Cardiac fibroblast (primary cell): ENCODE data around the gene FAM217B.

Experiments
- DNase-seq, 2 donors: peaks; one replicate each; pipeline versions ENCODE4 v3.0.0 to v3.0.0-alpha.2; 2010; ENCODE audit warnings: low read depth in 2 of 2
- H3K4me3 ChIP-seq, 2 donors: replicated peaks in 1 of 2; 1 replicate in 1 of 2; 2 replicates in 1 of 2; pipeline ENCODE4 v1.5.1; 2011; ENCODE audit warnings: low read depth in 2 of 2, low read length in 2 of 2, mild to moderate bottlenecking in 2 of 2, moderate library complexity in 1 of 2
- CTCF ChIP-seq: IDR thresholded peaks from one replicate; pipeline ENCODE4 v1.5.1; 2011; ENCODE audit warnings: low read depth, mild to moderate bottlenecking, low read length, inconsistent platforms

Gene FAM217B

GRCh38 chr20:59938221-59938620 lies 2.0 kb upstream of the FAM217B start:
- DNase-seq = peak; percentile 15 to 50
- no peak for TF ChIP-seq CTCF
- H3K4me3 ChIP-seq = no peak overlapping the region

GRCh38 chr20:59938696-59939051 lies 1.5 kb upstream of the FAM217B start:
- TF ChIP-seq CTCF = no peak

GRCh38 chr20:59939052-59939878 lies 924 bp upstream of the FAM217B start:
- H3K4me3 ChIP-seq = peak overlapping the region; percentile 77 to 79
- peak in 1 of 2 donors; percentile 20 for DNase-seq
- no peak for TF ChIP-seq CTCF

More at GRCh38 chr20:59938696-59939051, 1.5 kb upstream of the FAM217B start:
- H3K4me3 ChIP-seq = no peak overlapping the region
- DNase-seq = peak in 1 of 2 donors; percentile 12

GRCh38 chr20:59939879-59940128 lies 385 bp upstream of the FAM217B start:
- TF ChIP-seq CTCF = no peak
- peak in 1 of 2 donors; percentile 22 for DNase-seq
- H3K4me3 ChIP-seq = peak overlapping the region; percentile 77 to 79

- no peak for TF ChIP-seq CTCF
- peak overlapping the region; percentile 70 to 77 for H3K4me3 ChIP-seq
- no peak for DNase-seq
Measured at GRCh38 chr20:59940956-59941294, 736 bp downstream of the FAM217B start.

GRCh38 chr20:59942245-59942644 lies 2.1 kb downstream of the FAM217B start:
- TF ChIP-seq CTCF = no peak
- no peak for DNase-seq
- no peak overlapping the region for H3K4me3 ChIP-seq

- H3K4me3 ChIP-seq = no peak overlapping the region
Measured at GRCh38 chr20:59944726-59945125, 4.5 kb downstream of the FAM217B start.

More at GRCh38 chr20:59944726-59945125, 4.5 kb downstream of the FAM217B start:
- TF ChIP-seq CTCF = no peak
- DNase-seq = no peak
